Calu3 (cell line): ENCODE data around the gene GAL3ST3. TPM values are rescaled to one million over a fixed set of nuclear protein-coding genes. Genes with fewer than 3 reads are reported as not detected.

Source experiments
- BruUV-seq: library from RNA; stranded (reverse); fragments of 400-500 nt; replicated peaks from 2 replicates; lab custom pipeline; 2021; lab: Mats Ljungman, UMichigan
- CTCF ChIA-PET: fragments of 300-600 bp; sonication (Branson Sonifier 250); formaldehyde crosslinking; loops from one replicate; lab custom pipeline; 2022; ENCODE audit warnings: antibody characterized with exemption; lab: Charles Lee
- DNase-seq: peaks from one replicate; pipeline ENCODE4 v3.0.0; 2022
- H3K27ac Mint-ChIP-seq: one replicate; pipeline ENCODE4 v1.8.0; 2022; ENCODE audit warnings: mixed read lengths; ENCODE audit not compliant: unreplicated experiment
- H3K27me3 Mint-ChIP-seq: one replicate; pipeline ENCODE4 v1.8.0; 2022; ENCODE audit warnings: mixed read lengths; ENCODE audit not compliant: unreplicated experiment
- H3K36me3 Mint-ChIP-seq: one replicate; pipeline ENCODE4 v1.8.0; 2022; ENCODE audit warnings: mild to moderate bottlenecking, moderate library complexity, mixed read lengths; ENCODE audit not compliant: insufficient read depth, unreplicated experiment
- H3K4me1 Mint-ChIP-seq: one replicate; pipeline ENCODE4 v1.8.0; 2022; ENCODE audit warnings: mild to moderate bottlenecking, low read depth, mixed read lengths; ENCODE audit not compliant: unreplicated experiment
- H3K4me3 Mint-ChIP-seq: one replicate; pipeline ENCODE4 v1.8.0; 2022; ENCODE audit warnings: mild to moderate bottlenecking, low read depth, moderate library complexity, mixed read lengths; ENCODE audit not compliant: unreplicated experiment
- H3K9me3 Mint-ChIP-seq: one replicate; pipeline ENCODE4 v1.8.0; 2022; ENCODE audit warnings: low read depth, mixed read lengths; ENCODE audit not compliant: unreplicated experiment
- CTCF ChIP-seq: fragments of 200-600 bp; IDR thresholded peaks from one replicate; pipeline ENCODE4 v1.8.0; 2022; ENCODE audit warnings: antibody characterized with exemption; ENCODE audit not compliant: unreplicated experiment
- intact Hi-C: fragments of 100-400 bp; cut with micrococcal nuclease; formaldehyde crosslinking; loops from one replicate; pipeline ENCODE4 v1.10.0; 2022; ENCODE audit not compliant: unreplicated experiment
- total RNA-seq: library from RNA; stranded (reverse); gene quantifications from 2 replicates; pipeline ENCODE4 v1.2.3, GENCODE V29; 2022

Gene GAL3ST3
- total RNA-seq, 1 experiment from 2014 or later: not detected

GRCh38 chr11:66002648-66003225 is 46.2 kb downstream of the GAL3ST3 start:
- intact Hi-C loops: loop anchor here (1.0 kb wide), 1 partner anchor 9 kb away; no protein-coding TSS in a partner anchor
- no peaks in the 10 kb centered on the region for H3K27me3 Mint-ChIP-seq
- H3K4me3 Mint-ChIP-seq: peak overlapping the region; percentile 92
- H3K36me3 Mint-ChIP-seq: peaks cover 64% of the 10 kb centered on the region
- no peaks in the 10 kb centered on the region for H3K9me3 Mint-ChIP-seq
- no TSS peak for BruUV-seq
- CTCF ChIA-PET: interaction anchor here (0.6 to 1.5 kb wide), 7 partner anchors 8 to 143 kb away, joined by 3 to 12 read pairs (median 4); partner anchors contain the start of genes CCDC85B, FIBP and MUS81
- DNase-seq: peak; percentile 43
- H3K27ac Mint-ChIP-seq: peak overlapping the region; percentile 90
- H3K4me1 Mint-ChIP-seq: peaks cover 14% of the 10 kb centered on the region
- TF ChIP-seq CTCF: no peak

- no TSS peak for BruUV-seq
- CTCF ChIA-PET: interaction anchor here (0.7 to 1.5 kb wide), 7 partner anchors 9 to 142 kb away, joined by 3 to 12 read pairs (median 4); partner anchors contain the start of genes CCDC85B, FIBP and MUS81
- Mint-ChIP-seq H3K27me3 (no peaks in the 10 kb centered on the region), H3K9me3 (no peaks in the 10 kb centered on the region), H3K4me3 (peak within 1 kb of the TSS; percentile 92), H3K27ac (peak within 1 kb of the TSS; percentile 90), H3K4me1 (peaks cover 14% of the 10 kb centered on the region), H3K36me3 (peaks cover 69% of the 10 kb centered on the region)
- no peak for TF ChIP-seq CTCF
- intact Hi-C loops: loop anchor here (1.0 kb wide), 1 partner anchor 9 kb away; no protein-coding TSS in a partner anchor
- peak; percentile 93 for DNase-seq
These were observed 46.9 kb downstream of the GAL3ST3 start, which contains the start of the genes BANF1 and EIF1AD for GRCh38 chr11:66001942-66002647. TSS of gene BANF1 (plus strand) at chr11:66002503. CDS start at chr11:66003251, 748 bp downstream. TSS of gene EIF1AD (minus strand) at chr11:66002157. CDS start at chr11:66000389, 1,768 bp downstream.

- Mint-ChIP-seq H3K27ac (no peak overlapping the region), H3K36me3 (peaks cover 49% of the 10 kb centered on the region)
- CTCF ChIA-PET: no interaction called here
These were observed 51.7 kb downstream of the GAL3ST3 start for GRCh38 chr11:65997286-65997685.

More at GRCh38 chr11:65997286-65997685, 51.7 kb downstream of the GAL3ST3 start:
- no peaks in the 10 kb centered on the region for H3K9me3 Mint-ChIP-seq
- no peaks in the 10 kb centered on the region for H3K27me3 Mint-ChIP-seq
- DNase-seq: no peak
- no peak overlapping the region for H3K4me3 Mint-ChIP-seq
- peaks cover 7% of the 10 kb centered on the region for H3K4me1 Mint-ChIP-seq
- TF ChIP-seq CTCF: no peak
- intact Hi-C loops: no loop called here
- no TSS peak for BruUV-seq
